Urinary bladder (tissue), 4 donors: ENCODE data around the gene NPY4R2. TPM values are rescaled to one million over a fixed set of nuclear protein-coding genes. Genes with fewer than 3 reads are reported as not detected.
"Not testable (repeated sequence)": the region's sequence is repeated elsewhere in the genome, so short reads cannot be mapped to it uniquely, and the experiment has no call there.

Source experiments
- DNase-seq: peaks from one replicate; pipeline ENCODE4 v3.0.0-alpha.2; 2015; ENCODE audit errors: extremely low spot score
- H3K27ac ChIP-seq: one replicate; pipeline ENCODE4 v1.5.1; 2013; ENCODE audit warnings: low read depth, mild to moderate bottlenecking, moderate library complexity
- H3K36me3 ChIP-seq: one replicate; pipeline ENCODE4 v1.6.1; 2013; ENCODE audit warnings: mild to moderate bottlenecking, moderate library complexity; ENCODE audit not compliant: insufficient read depth
- H3K4me1 ChIP-seq: one replicate; pipeline ENCODE4 v1.6.1; 2013; ENCODE audit warnings: mild to moderate bottlenecking, moderate library complexity; ENCODE audit not compliant: insufficient read depth
- H3K4me3 ChIP-seq: one replicate; pipeline ENCODE4 v1.5.1; 2013; ENCODE audit warnings: low read depth, low read length
- WGBS: extraction: QIAGEN DNeasy Blood & Tissue Kit; methylation state at CpG from one replicate; pipeline ENCODE4 v1.1.7; 2013; 5-methylcytosine and 5-hydroxymethylcytosine counted together
- polyA plus RNA-seq: library from polyadenylated mRNA; stranded (reverse); fragments of 200-250 nt; gene quantifications from one replicate; pipeline ENCODE4 v1.2.3, GENCODE V29; 2013
- total RNA-seq: library from RNA; depleted of rRNA; stranded (reverse); fragments of >200 nt; gene quantifications from one replicate; pipeline ENCODE4 v1.2.3, GENCODE V29; 2014
- donor health status: healthy with polysubstance abuse.
- donor health status: healthy.

NPY4R2 gene
- total and polyA plus RNA-seq, 2 donors = 0.16 TPM; not detected in 1

GRCh38 chr10:47914052-47914451 lies 4.4 kb upstream of the NPY4R2 start:
- H3K4me3 ChIP-seq, H3K36me3 ChIP-seq, H3K4me1 ChIP-seq, DNase-seq, H3K27ac ChIP-seq: not testable (repeated sequence)
- WGBS = no CpG with 5 or more reads among the region's 2 CpGs

GRCh38 chr10:47915849-47916548 lies 2.5 kb upstream of the NPY4R2 start:
- H3K4me1 ChIP-seq, DNase-seq, H3K27ac ChIP-seq, H3K36me3 ChIP-seq, H3K4me3 ChIP-seq: not testable (repeated sequence)
- WGBS = no CpG with 5 or more reads among the region's 4 CpGs

- 87% methylated on average over 1 of the region's 2 CpGs for WGBS
- H3K27ac ChIP-seq = not testable (repeated sequence)
Observed at GRCh38 chr10:47920610-47921009, 2.1 kb downstream of the NPY4R2 start.

GRCh38 chr10:47922503-47922902 lies 4.0 kb downstream of the NPY4R2 start:
- not testable (repeated sequence) for H3K36me3 ChIP-seq, H3K27ac ChIP-seq, DNase-seq, H3K4me3 ChIP-seq, H3K4me1 ChIP-seq
- WGBS = 94% methylated on average over 7 of the region's 10 CpGs

More at GRCh38 chr10:47920610-47921009, 2.1 kb downstream of the NPY4R2 start:
- H3K4me1 ChIP-seq, H3K4me3 ChIP-seq, DNase-seq, H3K36me3 ChIP-seq: not testable (repeated sequence)

- not testable (repeated sequence) for DNase-seq, H3K4me1 ChIP-seq, H3K4me3 ChIP-seq, H3K27ac ChIP-seq, H3K36me3 ChIP-seq
- 95% methylated on average over 3 of the region's 5 CpGs for WGBS
Observed at GRCh38 chr10:47924628-47925027, 6.2 kb downstream of the NPY4R2 start.

GRCh38 chr10:47927147-47927916 lies 8.9 kb downstream of the NPY4R2 start:
- H3K36me3 ChIP-seq, DNase-seq, H3K27ac ChIP-seq, H3K4me3 ChIP-seq, H3K4me1 ChIP-seq: not testable (repeated sequence)
- WGBS = no CpG with 5 or more reads among the region's 9 CpGs

- WGBS = no CpG with 5 or more reads among the region's 2 CpGs
- H3K4me3 ChIP-seq, H3K4me1 ChIP-seq, DNase-seq, H3K36me3 ChIP-seq, H3K27ac ChIP-seq: not testable (repeated sequence)
Observed at GRCh38 chr10:47928225-47928624, 9.8 kb downstream of the NPY4R2 start.

GRCh38 chr10:47932824-47933223 lies 14.4 kb downstream of the NPY4R2 start:
- not testable (repeated sequence) for DNase-seq, H3K4me1 ChIP-seq, H3K27ac ChIP-seq, H3K4me3 ChIP-seq, H3K36me3 ChIP-seq
- no CpG with 5 or more reads among the region's 1 CpG for WGBS

GRCh38 chr10:47933462-47933861 lies 15.0 kb downstream of the NPY4R2 start:
- not testable (repeated sequence) for H3K4me3 ChIP-seq, H3K27ac ChIP-seq
- WGBS = no CpG with 5 or more reads among the region's 6 CpGs

GRCh38 chr10:47936772-47937228 lies 18.3 kb downstream of the NPY4R2 start:
- H3K4me3 ChIP-seq, H3K36me3 ChIP-seq, H3K27ac ChIP-seq, H3K4me1 ChIP-seq, DNase-seq: not testable (repeated sequence)
- 82% methylated on average over 7 of the region's 8 CpGs for WGBS

More at GRCh38 chr10:47933462-47933861, 15.0 kb downstream of the NPY4R2 start:
- not testable (repeated sequence) for H3K36me3 ChIP-seq, H3K4me1 ChIP-seq, DNase-seq

GRCh38 chr10:47937634-47938033 lies 19.2 kb downstream of the NPY4R2 start:
- H3K36me3 ChIP-seq, H3K27ac ChIP-seq, DNase-seq, H3K4me3 ChIP-seq, H3K4me1 ChIP-seq: not testable (repeated sequence)
- WGBS = no CpG with 5 or more reads among the region's 3 CpGs

- WGBS = 40% methylated on average over 2 of the region's 2 CpGs
- not testable (repeated sequence) for H3K36me3 ChIP-seq, DNase-seq, H3K4me3 ChIP-seq, H3K4me1 ChIP-seq, H3K27ac ChIP-seq
Observed at GRCh38 chr10:47940821-47941220, 22.4 kb downstream of the NPY4R2 start.

GRCh38 chr10:47941379-47941778 lies 22.9 kb downstream of the NPY4R2 start:
- H3K36me3 ChIP-seq, H3K4me3 ChIP-seq, H3K4me1 ChIP-seq, DNase-seq, H3K27ac ChIP-seq: not testable (repeated sequence)
- 51% methylated on average over 6 of the region's 6 CpGs for WGBS
